ENCODE data around the gene E2F4. TPM values are rescaled to one million over a fixed set of nuclear protein-coding genes. Genes with fewer than 3 reads are reported as not detected.

The E2F4 gene
- total and polyA plus RNA-seq, 2 of the 8 experiments (the other 6 are each of a cell fraction or from before 2014, with no cell fraction given), result 79.9 to 157 TPM

GRCh38 chr16:67162506-67163163 is 29.3 kb upstream of the E2F4 start:
- CTCF ChIA-PET (ENCODE audit: partially characterized antibody), result interaction anchor here (0.5 to 19.3 kb wide), 17 partner anchors 6 to 482 kb away, joined by 3 to 291 read pairs (median 4); partner anchors contain the start of genes B3GNT9, ELMO3, FBXL8 and HSF4
- WGBS, 2 experiments (ENCODE audit: extremely low coverage in 1 of 2, insufficient coverage in 1 of 2, insufficient read length in 1 of 2, insufficient replicate concordance in 2 of 2, low coverage in 1 of 2, low lambda C conversion rate in 2 of 2, missing lambda C conversion rate in 1 of 2), result 11% methylated on average over 44 of the region's 44 CpGs; no CpG with 5 or more reads in 1 of the 2 experiments
- H3K18ac ChIP-seq (ENCODE audit: extremely low read depth, low read length), result no peak overlapping the region; the same call in none of the 2 replicates

More at GRCh38 chr16:67162506-67163163, 29.3 kb upstream of the E2F4 start:
- H3K23ac ChIP-seq (ENCODE audit: insufficient read length), result no peak overlapping the region
- POLR2A ChIA-PET (ENCODE audit: partially characterized antibody), result interaction anchor here (0.7 to 7.9 kb wide), 6 partner anchors 7 to 40 kb away, joined by 3 to 59 read pairs (median 10); partner anchors contain the start of genes B3GNT9 and MATCAP1
- no peak overlapping the region for H2BK5ac ChIP-seq (ENCODE audit: low read depth, low read length)
- no peak overlapping the region for H3K9ac ChIP-seq (replicated peaks in 1 of 4; ENCODE audit: extremely low read depth in 1 of 4, low read depth in 3 of 4, low read length in 3 of 4)
- H4K91ac ChIP-seq (replicated peaks; ENCODE audit: insufficient read length, low read length), result no peak overlapping the region
- H3K4me1 ChIP-seq (replicated peaks in 1 of 4; ENCODE audit: control insufficient read depth in 3 of 4, insufficient read depth in 4 of 4, low read length in 3 of 4), result peaks cover 0 to 33% (median 30%) of the 10 kb centered on the region in 4 experiments; a peak in 6 of 7 replicates
- peak overlapping the region in 3 of 4 experiments; percentile 11 to 56 (median 26); a peak in 5 of 8 replicates for H3K4me3 ChIP-seq (ENCODE audit: extremely low read depth in 1 of 4, insufficient read depth in 2 of 4, low read depth in 3 of 4, low read length in 4 of 4)
- H3K27ac ChIP-seq (ENCODE audit: low read depth, low read length), result no peak overlapping the region
- peaks cover 0 to 14% (median 0%) of the 10 kb centered on the region in 4 experiments; a peak in 1 of 8 replicates for H3K36me3 ChIP-seq (ENCODE audit: control insufficient read depth in 2 of 4, insufficient read depth in 4 of 4, low read length in 3 of 4)
- H3K4ac ChIP-seq (replicated peaks; ENCODE audit: insufficient read length, low read depth, low read length), result no peak overlapping the region
- H2AK5ac ChIP-seq (ENCODE audit: low read depth, low read length), result no peak overlapping the region
- peak overlapping the region; percentile 39; the same call in 1 of the 2 replicates for H2BK12ac ChIP-seq (ENCODE audit: low read depth, low read length)
- peak overlapping the region; percentile 71 to 98 for H3K4me2 ChIP-seq (ENCODE audit: insufficient read depth in 1 of 2, low read depth in 2 of 2, low read length in 2 of 2)
- H3K14ac ChIP-seq (ENCODE audit: insufficient read length), result no peak overlapping the region
- no peak overlapping the region for H2BK20ac ChIP-seq (ENCODE audit: low read length)
- 0 out of 2 replicates have a peak overlapping the region, but pooled peaks have one; percentile 75 for H2AFZ ChIP-seq (ENCODE audit: low read length)
- no peak overlapping the region; the same call in 1 of the 2 replicates for H2BK15ac ChIP-seq (ENCODE audit: low read length)
- no peaks in the 10 kb centered on the region for H3K79me2 ChIP-seq (ENCODE audit: control insufficient read depth in 1 of 2, insufficient read depth in 2 of 2, low read length in 2 of 2)
- no peaks in the 10 kb centered on the region for H3K79me1 ChIP-seq (ENCODE audit: low read depth, low read length)
- H4K8ac ChIP-seq (ENCODE audit: extremely low read depth, insufficient read depth, low read length), result no peak overlapping the region
- no peaks in the 10 kb centered on the region for H3K9me3 ChIP-seq (ENCODE audit: insufficient read depth in 2 of 2, low read depth in 1 of 2, low read length in 1 of 2)
- no peak overlapping the region for H2BK120ac ChIP-seq (replicated peaks; ENCODE audit: low read depth, low read length)
- no peak overlapping the region for H3K56ac ChIP-seq (replicated peaks; ENCODE audit: insufficient read length, low read depth, low read length)
- H4K5ac ChIP-seq (ENCODE audit: insufficient read length, low read depth, low read length), result no peak overlapping the region
- peaks cover 93 to 100% (median 99%) of the 10 kb centered on the region in 4 experiments for H3K27me3 ChIP-seq (replicated peaks in 1 of 4; ENCODE audit: control insufficient read depth in 3 of 4, extremely low read depth in 1 of 4, insufficient read depth in 3 of 4, low read length in 3 of 4)
- TF ChIP-seq RNF2 (IDR thresholded peaks at IDR 0.05; ENCODE audit: borderline replicate concordance, low read depth, low read length, missing control alignments, poor library complexity, severe bottlenecking) (peak; percentile 20), RFX5 (IDR thresholded peaks at IDR 0.05; ENCODE audit: borderline replicate concordance, low read depth, low read length) (peak; percentile 89), ASH2L (IDR thresholded peaks at IDR 0.05; ENCODE audit: low read length) (no peak), NANOG (IDR thresholded peaks at IDR 0.05; ENCODE audit: insufficient read depth, low read depth, low read length, poor library complexity, severe bottlenecking) (no peak), E2F6 (IDR thresholded peaks at IDR 0.05) (peak; percentile 87)
- DNase-seq (ENCODE audit: low read depth in 1 of 2, low spot score in 2 of 2) (peak in 1 of 2 experiments; percentile 71), FAIRE-seq (no peak)
- peaks cover 2 to 23% of the 10 kb centered on the region in 2 experiments for H4K20me1 ChIP-seq (replicated peaks in 1 of 2; ENCODE audit: control insufficient read depth in 1 of 2, insufficient read depth in 2 of 2, low read length in 2 of 2)
- peaks cover 15% of the 10 kb centered on the region for H3K23me2 ChIP-seq (ENCODE audit: low read depth, low read length)
